K562 (cell line): ENCODE results near the gene FSTL4. TPM values are rescaled to one million over a fixed set of nuclear protein-coding genes. Genes with fewer than 3 reads are reported as not detected.

Source experiments
- ATAC-seq: fragments of 200-7000 bp; cut with Tn5 transposase; 3 replicates; pipeline ENCODE4 v1.9.1; 2020; ENCODE audit warnings: moderate library complexity
- BruUV-seq: library from RNA; stranded (reverse); fragments of 400-500 nt; replicated peaks from 2 replicates; lab custom pipeline; 2021; lab: Mats Ljungman, UMichigan
- CTCF ChIA-PET: fragments of 300-600 bp; formaldehyde crosslinking; extraction: SDS; loops from one replicate; lab custom pipeline; 2021; ENCODE audit warnings: low intra/inter-chr PET ratio; lab: Yijun Ruan, JAX
- POLR2A ChIA-PET: fragments of 300-600, 350-650 bp; sonication (Branson Sonifier 250); formaldehyde crosslinking; extraction: SDS; loops from one replicate; lab custom pipeline; 2021; ENCODE audit warnings: antibody characterized with exemption, inconsistent platforms; lab: Yijun Ruan, JAX
- DNase-seq, 4 experiments: peaks; one replicate each; pipeline versions ENCODE4 v3.0.0 to v3.0.0-alpha.2; 2011 to 2018; ENCODE audit warnings: low spot score in 3 of 4, mixed read lengths in 3 of 4; ENCODE audit errors: extremely low read depth in 1 of 4
- FAIRE-seq: peaks from 2 replicates; lab custom pipeline; 2011; peaks lifted over from hg19 to GRCh38; lab: Jason Lieb, UNC
- H2AFZ ChIP-seq: 2 replicates; pipeline ENCODE4 v1.6.0; 2011; ENCODE audit warnings: low read depth, low read length, control low read depth, inconsistent platforms
- H3K27ac ChIP-seq: fragments of 200-600 bp; 3 replicates; pipeline ENCODE4 v1.8.0; 2011; ENCODE audit warnings: low read depth, mild to moderate bottlenecking, control low read depth, inconsistent platforms, low read length, moderate library complexity, mixed read lengths; ENCODE audit errors: extremely low read depth
- H3K27me3 ChIP-seq, 2 experiments: fragments of 300-600 bp in 1 of 2; 2 replicates in 1 of 2; 3 replicates in 1 of 2; pipeline versions ENCODE4 v1.6.0 to v1.8.0; 2011; ENCODE audit warnings: inconsistent platforms in 2 of 2, low read length in 2 of 2, mild to moderate bottlenecking in 1 of 2, mixed read lengths in 1 of 2, moderate library complexity in 1 of 2; ENCODE audit not compliant: control insufficient read depth in 2 of 2, insufficient read depth in 2 of 2
- H3K36me3 ChIP-seq: fragments of 300-600 bp; 3 replicates; pipeline ENCODE4 v1.8.0; 2011; ENCODE audit warnings: mild to moderate bottlenecking, low read length, inconsistent platforms; ENCODE audit not compliant: control insufficient read depth, insufficient read depth
- H3K4me1 ChIP-seq, 2 experiments: fragments of 200-600 bp in 1 of 2; replicated peaks in 1 of 2; 2 replicates in 1 of 2; 3 replicates in 1 of 2; pipeline versions ENCODE4 v1.5.1 to v1.8.0; 2011; ENCODE audit warnings: inconsistent platforms in 2 of 2, low read length in 2 of 2, mild to moderate bottlenecking in 1 of 2, mixed read lengths in 1 of 2, moderate library complexity in 1 of 2; ENCODE audit not compliant: control insufficient read depth in 2 of 2, insufficient read depth in 2 of 2
- H3K4me2 ChIP-seq: 2 replicates; pipeline ENCODE4 v1.6.1; 2011; ENCODE audit warnings: low read length, control low read depth, inconsistent platforms, mixed read lengths; ENCODE audit not compliant: insufficient read depth
- H3K4me3 ChIP-seq: fragments of 200-600 bp; sonication (generic), shearing (Covaris generic); 2 replicates; pipeline ENCODE4 v1.5.1; 2016; ENCODE audit warnings: control low read depth, inconsistent platforms
- H3K79me2 ChIP-seq: fragments of 200-600 bp; 3 replicates; pipeline ENCODE4 v1.8.0; 2011; ENCODE audit warnings: low read length, inconsistent platforms; ENCODE audit not compliant: control insufficient read depth, insufficient read depth
- H3K9ac ChIP-seq, 2 experiments: 2 replicates each; pipeline versions ENCODE4 v1.6.0 to v1.6.1; 2011; ENCODE audit warnings: low read depth in 2 of 2, low read length in 2 of 2, control low read depth in 1 of 2, inconsistent platforms in 1 of 2, mild to moderate bottlenecking in 1 of 2, mixed read lengths in 1 of 2; ENCODE audit not compliant: insufficient read depth in 1 of 2
- H3K9me1 ChIP-seq: one replicate; pipeline ENCODE4 v1.6.0; 2011; ENCODE audit warnings: inconsistent platforms, mild to moderate bottlenecking, low read length, moderate library complexity; ENCODE audit not compliant: control insufficient read depth, insufficient read depth
- H3K9me3 ChIP-seq: replicated peaks from 2 replicates; pipeline ENCODE4 v1.5.1; 2011; ENCODE audit warnings: low read depth, low read length, inconsistent platforms; ENCODE audit not compliant: control insufficient read depth, insufficient read depth
- H4K20me1 ChIP-seq: replicated peaks from 2 replicates; pipeline ENCODE4 v1.6.1; 2011; ENCODE audit warnings: low read length, inconsistent platforms, mixed read lengths; ENCODE audit not compliant: control insufficient read depth, insufficient read depth
- CBFA2T3 ChIP-seq: fragments of 450-650 bp; IDR thresholded peaks from 2 replicates; pipeline ENCODE4 v1.6.1; 2017
- FOXJ3 ChIP-seq: sonication (generic); formaldehyde crosslinking; IDR thresholded peaks from 2 replicates; pipeline ENCODE4 v1.4.0; 2020; ENCODE audit warnings: mild to moderate bottlenecking, missing genetic modification reagents
- GATAD2A ChIP-seq: fragments of 450-650 bp; IDR thresholded peaks from 2 replicates; pipeline ENCODE4 v1.6.1; 2017
- GMEB1 ChIP-seq: fragments of 250-450 bp; sonication (Bioruptor Pico); IDR thresholded peaks from 2 replicates; pipeline ENCODE4 v1.4.0; 2020; ENCODE audit warnings: mild to moderate bottlenecking
- HNRNPLL ChIP-seq: fragments of 200-400 bp; formaldehyde crosslinking; IDR thresholded peaks from 2 replicates; pipeline ENCODE4 v1.6.1; 2017; ENCODE audit warnings: low read length, low read depth, mild to moderate bottlenecking; ENCODE audit not compliant: poor library complexity, severe bottlenecking
- HNRNPUL1 ChIP-seq: fragments of 200-400 bp; formaldehyde crosslinking; IDR thresholded peaks from 2 replicates; pipeline ENCODE4 v1.6.1; 2017; ENCODE audit warnings: low read length
- NELFE ChIP-seq: IDR thresholded peaks from 2 replicates; pipeline ENCODE4 v1.6.1; 2011; ENCODE audit warnings: mild to moderate bottlenecking; ENCODE audit not compliant: insufficient read depth, insufficient read length
- NFIX ChIP-seq: fragments of 250-450 bp; sonication (Bioruptor Pico); IDR thresholded peaks from 2 replicates; pipeline ENCODE4 v1.4.0; 2020; ENCODE audit warnings: low read depth, mild to moderate bottlenecking, moderate library complexity
- PATZ1 ChIP-seq: fragments of 250-450 bp; sonication (Bioruptor Pico); IDR thresholded peaks from 2 replicates; pipeline ENCODE4 v1.5.0; 2020; ENCODE audit warnings: mild to moderate bottlenecking, borderline replicate concordance
- SMAD3 ChIP-seq: fragments of 450-650 bp; formaldehyde crosslinking; conservative IDR thresholded peaks from 2 replicates; pipeline ENCODE4 v1.4.0; 2020; ENCODE audit warnings: mild to moderate bottlenecking
- XRCC5 ChIP-seq: fragments of 200-400 bp; formaldehyde crosslinking; IDR thresholded peaks from 2 replicates; pipeline ENCODE4 v1.6.1; 2017; ENCODE audit warnings: low read depth, mild to moderate bottlenecking, low read length
- ZEB2 ChIP-seq: fragments of 450-650 bp; IDR thresholded peaks from 2 replicates; pipeline ENCODE4 v1.6.1; 2016
- ZNF239 ChIP-seq: fragments of 250-450 bp; sonication (Bioruptor Pico); IDR thresholded peaks from 2 replicates; pipeline ENCODE4 v1.4.0; 2020; ENCODE audit warnings: mild to moderate bottlenecking
- WGBS: fragments of 100-300 bp; shearing (Covaris generic); methylation state at CpG from one replicate; pipeline ENCODE4 v1.1.6; 2016; ENCODE audit warnings: low coverage, mixed read lengths; ENCODE audit not compliant: insufficient coverage; ENCODE audit errors: missing lambda C conversion rate; 5-methylcytosine and 5-hydroxymethylcytosine counted together
- in situ Hi-C: fragments of 300-500 bp; cut with MboI; formaldehyde crosslinking; loops from 4 replicates; pipeline ENCODE4 v1.15.0; 2018; ENCODE audit warnings: inconsistent platforms, mixed read lengths
- intact Hi-C: fragments of 100-400 bp; cut with micrococcal nuclease; formaldehyde crosslinking; loops from 2 replicates; pipeline ENCODE4 v1.14.2; 2022
- polyA plus RNA-seq, 8 experiments: library from polyadenylated mRNA; depleted of rRNA in 4 of 8; stranded (reverse) in 5 of 8; unstranded in 3 of 8; fragments of >200 nt; fragmentation: Nextera tagmentation in 2 of 8; fragmentation: Illumina TruSeq in 1 of 8; extraction: Ambion mirVana in 2 of 8; extraction: Trizol in 1 of 8; gene quantifications; 2 replicates each; pipeline versions ENCODE4 v1.2.1 to v1.2.3, GENCODE V29; 2011 to 2014; ENCODE audit warnings: inconsistent platforms in 1 of 8, missing spikeins in 1 of 8
- total RNA-seq, 7 experiments: library from RNA; depleted of rRNA in 6 of 7; stranded (reverse); fragments of >200 nt in 6 of 7; fragmentation: Illumina TruSeq in 2 of 7; extraction: Trizol in 2 of 7; gene quantifications; 2 replicates each; pipeline versions ENCODE4 v1.2.1 to v1.2.3, GENCODE V29; 2011 to 2021; ENCODE audit warnings: low replicate concordance in 1 of 7

FSTL4 gene
- total and polyA plus RNA-seq, 9 of the 15 experiments (the other 6 are each of a cell fraction or from before 2014, with no cell fraction given): 0.08 to 0.18 (median 0.10) TPM; not detected in 5

GRCh38 chr5:133581348-133581747 is 31.0 kb downstream of the FSTL4 start (continued):
- TF ChIP-seq HNRNPLL (no peak), GATAD2A (no peak), CBFA2T3 (no peak), PATZ1 (no peak), GMEB1 (CRISPR knock-in tag) (no peak), NELFE (no peak)

DNA sequence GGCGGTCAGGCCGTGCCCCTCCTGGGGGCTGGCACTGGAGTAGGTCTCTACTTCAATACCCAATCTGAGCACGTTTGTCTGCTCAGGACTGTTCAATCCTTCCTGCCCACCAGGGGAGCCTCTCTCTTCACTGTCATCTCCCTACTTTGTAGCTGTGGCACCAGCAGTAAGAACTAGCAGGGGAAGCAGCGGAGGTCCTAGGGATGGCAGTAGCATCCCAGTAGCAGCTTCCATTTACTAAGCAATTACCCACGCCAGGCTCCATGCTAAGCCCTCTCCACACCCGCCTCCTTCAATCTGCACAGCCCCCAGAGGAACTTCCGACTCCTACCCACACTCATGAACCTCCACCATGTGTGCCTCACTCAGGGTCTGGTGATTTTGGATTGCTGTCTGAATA is 31.7 kb downstream of the FSTL4 start:
- ChIA-PET CTCF (no interaction called here), POLR2A (no interaction called here)
- no peaks in the 10 kb centered on the region for H4K20me1 ChIP-seq
- no peak overlapping the region for H3K9ac ChIP-seq
- no peak overlapping the region for H2AFZ ChIP-seq
- no peaks in the 10 kb centered on the region for H3K9me3 ChIP-seq
- no peak for ATAC-seq
- no peaks in the 10 kb centered on the region for H3K79me2 ChIP-seq
- H3K4me1 ChIP-seq: no peaks in the 10 kb centered on the region
- WGBS: 0% methylated on average over 7 of the region's 7 CpGs
- BruUV-seq: no TSS peak
- no peak for FAIRE-seq
- peaks cover 0 to 32% of the 10 kb centered on the region in 2 experiments; a peak in 3 of 5 replicates for H3K27me3 ChIP-seq
- no peak overlapping the region for H3K27ac ChIP-seq
- TF ChIP-seq XRCC5 (no peak), ZNF239 (CRISPR knock-in tag) (no peak), SMAD3 (CRISPR knock-in tag) (no peak), ZEB2 (no peak), FOXJ3 (no peak), GMEB1 (CRISPR knock-in tag) (no peak), HNRNPUL1 (no peak), NFIX (no peak)
- DNase-seq: no peak
- in situ Hi-C loops: no loop called here
- intact Hi-C loops: no loop called here
- no peaks in the 10 kb centered on the region for H3K9me1 ChIP-seq
- no peak overlapping the region for H3K4me3 ChIP-seq
- no peak overlapping the region for H3K4me2 ChIP-seq
- no peaks in the 10 kb centered on the region for H3K36me3 ChIP-seq
